NCI-H2107 treated with DMSO at 0.1 percent for 48 hours (cell line): ENCODE results near the gene RAI1.

Experiments used
- DNase-seq: peaks from one replicate; lab custom pipeline; 2025; ENCODE audit not compliant: unreplicated experiment; lab: John Stamatoyannopoulos, UW

Gene RAI1

DNA sequence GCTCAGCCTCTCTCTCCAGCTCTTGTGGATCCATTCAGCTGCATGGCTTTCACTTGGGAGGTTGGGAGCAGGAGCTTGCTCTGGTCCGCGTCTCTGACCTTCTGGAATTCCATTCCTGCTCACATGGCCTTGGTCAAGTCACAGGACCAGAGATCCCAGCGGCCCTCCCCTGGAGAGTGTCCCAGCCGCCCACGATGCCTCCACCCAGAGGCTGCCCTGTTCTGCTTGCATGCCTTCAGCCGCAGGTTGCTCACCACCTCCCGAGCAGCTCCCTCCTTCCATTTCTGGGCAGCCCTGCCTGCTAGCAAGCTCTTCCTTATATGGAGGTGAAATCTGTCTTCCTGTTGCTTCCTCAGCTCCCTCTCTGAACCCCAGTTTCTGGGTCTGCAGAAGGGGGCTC lies 32.6 kb downstream of the RAI1 start:
- no peak for DNase-seq

GRCh38 chr17:17714261-17714866 lies 33.1 kb downstream of the RAI1 start:
- DNase-seq: no peak

- DNase-seq: no peak
Observed at GRCh38 chr17:17714879-17715278, 33.6 kb downstream of the RAI1 start.

DNA sequence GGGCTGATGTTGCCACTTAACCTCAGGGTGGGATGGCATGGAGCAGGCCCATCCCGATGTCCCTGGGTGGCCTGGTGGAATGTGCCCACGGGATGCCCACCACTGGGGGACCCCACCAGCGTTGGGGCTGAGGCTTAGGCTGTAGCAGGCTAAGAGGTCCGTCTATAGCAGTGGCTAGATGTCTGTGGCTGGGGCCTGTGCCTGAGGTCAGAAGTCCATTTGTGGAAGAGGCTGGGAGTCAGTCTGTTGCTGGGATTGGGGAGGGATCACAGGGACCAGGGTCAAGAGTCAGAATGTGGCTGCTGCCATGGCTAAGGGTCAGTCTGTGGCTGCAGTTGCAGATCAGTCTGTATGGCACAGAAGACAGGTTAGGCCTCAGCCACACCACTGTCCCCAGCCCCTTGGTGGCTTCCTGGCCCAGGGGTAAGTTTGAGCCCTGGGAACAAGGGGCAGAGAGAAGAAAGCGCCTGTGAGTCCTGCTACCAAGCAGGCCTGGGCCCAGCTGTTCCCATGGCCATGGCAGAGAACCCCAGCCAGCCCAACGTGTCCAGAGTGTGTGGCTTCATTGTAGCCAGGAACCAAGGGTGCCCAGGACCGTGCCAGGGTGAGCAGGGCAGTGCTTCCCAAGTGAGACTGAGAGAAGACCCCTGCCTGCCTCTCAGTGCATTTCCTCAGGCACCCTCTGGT lies 35.7 kb downstream of the RAI1 start:
- DNase-seq: no peak

- no peak for DNase-seq
Observed at GRCh38 chr17:17718251-17718650, 37.0 kb downstream of the RAI1 start.

- no peak for DNase-seq
Observed at GRCh38 chr17:17719199-17719940, 38.1 kb downstream of the RAI1 start.

DNA sequence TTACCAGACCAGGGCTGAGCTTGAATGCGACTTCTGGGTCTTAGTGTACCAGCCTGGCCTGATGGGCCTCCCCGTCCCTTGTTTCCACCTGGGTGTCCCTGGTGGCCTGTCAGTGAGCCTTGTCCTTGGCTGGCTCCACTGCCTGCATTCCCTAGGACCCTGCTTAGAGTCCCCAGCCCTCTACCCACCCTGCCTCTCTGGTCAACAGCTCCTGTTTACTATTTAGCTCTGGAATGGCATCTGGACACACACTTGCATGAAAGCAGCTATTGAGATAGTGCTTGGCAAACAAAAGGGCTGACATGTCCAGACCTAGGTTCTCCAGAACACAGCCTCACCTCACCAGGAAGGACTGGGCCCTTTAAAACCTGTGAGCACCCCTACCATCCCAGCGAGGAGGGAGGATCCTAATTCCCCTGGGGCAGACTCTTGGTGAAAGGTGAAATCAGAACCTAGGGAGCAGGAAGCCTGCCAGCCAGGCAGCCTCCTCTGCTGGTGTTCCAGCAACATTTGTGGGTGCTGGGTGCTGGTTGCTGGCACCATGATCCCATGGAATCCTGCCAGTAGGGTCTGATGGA lies 38.8 kb downstream of the RAI1 start:
- DNase-seq: no peak

- no peak for DNase-seq
Observed at GRCh38 chr17:17721140-17721668, 39.9 kb downstream of the RAI1 start.

DNA sequence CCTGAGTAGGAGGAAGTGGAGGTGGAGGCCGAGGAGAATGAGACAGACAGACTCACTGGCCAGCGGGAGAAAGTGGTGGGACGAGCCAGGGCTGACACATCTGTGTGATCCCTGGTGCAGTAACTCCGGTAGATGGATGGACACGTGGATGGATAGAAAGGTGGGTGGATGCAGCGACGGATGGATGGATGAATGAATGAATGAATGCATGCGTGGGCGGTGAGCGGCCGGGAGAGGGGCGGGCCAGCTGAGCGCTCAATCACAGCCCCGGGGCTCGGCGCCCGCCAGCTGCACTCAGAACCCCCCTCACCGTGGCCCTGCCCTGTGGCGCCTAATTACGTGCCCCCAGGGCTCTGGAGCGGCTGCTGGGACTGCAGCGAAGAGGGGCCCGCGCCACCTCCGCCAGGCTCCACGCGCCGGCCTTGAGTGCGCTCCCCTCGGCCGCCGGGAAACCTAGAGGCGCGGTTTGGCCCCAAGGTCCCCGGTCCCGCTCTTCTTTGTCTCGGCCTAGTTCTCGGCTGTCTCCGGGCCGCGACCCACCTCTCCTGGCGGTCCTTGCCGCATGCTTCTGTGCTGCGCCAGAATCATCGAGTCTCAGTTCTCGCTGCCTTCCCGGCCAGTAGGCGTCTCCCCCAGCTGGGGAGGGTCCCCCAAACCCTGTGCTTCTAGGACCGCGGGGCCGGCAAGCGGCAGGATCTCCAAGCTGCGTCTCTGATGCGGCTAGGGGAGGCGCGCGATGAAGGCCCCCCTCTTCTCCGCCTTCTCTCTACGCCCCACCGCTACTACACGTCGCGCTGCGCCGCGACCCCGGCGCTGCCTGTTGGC lies 41.0 kb downstream of the RAI1 start:
- no peak for DNase-seq

GRCh38 chr17:17722906-17723353 lies 41.7 kb downstream of the RAI1 start:
- no peak for DNase-seq

DNA sequence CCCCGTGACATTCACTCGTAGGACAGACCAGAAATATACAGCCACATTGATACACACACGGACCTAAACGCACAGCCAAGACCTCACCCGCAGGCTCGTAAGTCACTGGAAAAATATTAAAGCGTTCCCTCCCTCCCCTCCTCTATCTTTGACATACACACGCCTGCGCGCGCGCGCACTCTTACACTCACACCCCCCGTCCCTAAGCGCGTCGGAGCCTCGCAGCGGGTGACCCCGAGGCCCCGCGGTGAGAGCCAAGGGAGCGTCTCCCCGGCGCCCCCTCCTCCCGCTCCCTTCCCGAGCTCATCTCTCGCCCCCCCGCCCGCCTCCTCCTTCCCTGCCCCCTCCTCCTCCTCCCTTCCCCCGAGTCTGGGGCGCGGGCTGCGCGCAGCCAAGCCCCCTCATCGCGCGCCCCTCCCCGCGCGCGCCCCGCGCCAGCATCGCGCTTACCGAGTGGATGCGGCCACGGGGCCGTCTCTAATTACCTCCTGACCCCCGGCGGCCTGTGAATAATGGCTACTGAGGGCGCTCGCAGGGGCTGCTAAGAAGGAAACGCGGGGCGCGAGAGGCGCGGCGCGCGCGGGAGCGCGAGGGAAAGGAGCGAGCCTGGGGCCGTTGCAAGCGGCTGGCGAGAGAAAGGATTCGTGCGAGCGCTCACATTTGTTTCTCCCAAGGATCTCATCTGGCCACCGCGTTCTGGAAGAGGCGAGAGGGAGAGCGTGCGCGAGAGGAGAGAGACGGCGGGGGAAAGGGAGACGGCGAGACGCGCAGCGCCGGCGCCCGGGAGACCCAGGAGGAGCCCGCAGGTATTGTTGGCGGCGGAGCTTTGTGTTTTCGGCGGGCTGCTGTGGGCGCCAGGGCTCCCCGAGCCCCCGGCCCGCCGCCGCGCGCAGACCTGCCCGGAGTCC lies 42.4 kb downstream of the RAI1 start:
- DNase-seq: peak; percentile 22

- DNase-seq: no peak
Observed at GRCh38 chr17:17724307-17725010, 43.2 kb downstream of the RAI1 start.

DNA sequence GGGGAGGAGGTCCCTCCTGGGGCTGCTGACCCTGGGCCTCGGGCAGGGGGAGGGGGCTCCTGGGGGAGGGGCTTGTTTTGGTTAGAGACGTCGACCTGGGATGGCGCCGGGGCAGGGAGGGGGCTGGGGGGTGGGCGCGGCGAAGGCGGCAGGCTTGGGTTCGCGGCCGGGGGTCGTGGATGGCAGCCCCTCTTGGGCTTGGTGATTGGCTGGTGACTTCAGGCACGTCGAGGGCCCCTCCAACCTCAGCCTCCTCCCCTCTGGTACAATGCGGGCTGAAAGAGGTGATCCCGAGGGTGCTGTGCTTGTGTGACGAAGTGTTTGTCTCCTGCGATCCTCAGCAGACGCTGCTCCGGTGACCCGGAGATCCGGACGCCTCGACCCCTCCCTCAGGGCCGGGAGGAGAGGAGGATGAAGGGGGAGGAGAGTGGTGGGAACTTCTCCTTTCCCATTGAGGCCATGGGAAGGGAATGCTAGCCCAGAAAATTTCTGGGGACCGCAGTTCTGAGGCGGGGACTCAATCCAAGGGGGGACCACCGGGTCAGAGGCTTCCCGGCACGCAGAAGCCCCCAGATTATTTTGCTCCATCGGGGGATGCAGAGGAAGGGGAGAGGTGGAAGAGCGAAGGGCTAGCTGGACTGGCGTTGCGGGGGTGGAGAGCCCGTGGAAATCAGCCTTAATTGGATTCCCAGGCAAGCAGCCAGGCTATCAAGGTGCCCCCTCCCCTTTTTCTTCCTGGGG lies 43.9 kb downstream of the RAI1 start:
- DNase-seq: no peak

GRCh38 chr17:17725752-17726457 lies 44.6 kb downstream of the RAI1 start:
- DNase-seq: no peak

- no peak for DNase-seq
Observed at GRCh38 chr17:17726458-17727060, 45.3 kb downstream of the RAI1 start.

DNA sequence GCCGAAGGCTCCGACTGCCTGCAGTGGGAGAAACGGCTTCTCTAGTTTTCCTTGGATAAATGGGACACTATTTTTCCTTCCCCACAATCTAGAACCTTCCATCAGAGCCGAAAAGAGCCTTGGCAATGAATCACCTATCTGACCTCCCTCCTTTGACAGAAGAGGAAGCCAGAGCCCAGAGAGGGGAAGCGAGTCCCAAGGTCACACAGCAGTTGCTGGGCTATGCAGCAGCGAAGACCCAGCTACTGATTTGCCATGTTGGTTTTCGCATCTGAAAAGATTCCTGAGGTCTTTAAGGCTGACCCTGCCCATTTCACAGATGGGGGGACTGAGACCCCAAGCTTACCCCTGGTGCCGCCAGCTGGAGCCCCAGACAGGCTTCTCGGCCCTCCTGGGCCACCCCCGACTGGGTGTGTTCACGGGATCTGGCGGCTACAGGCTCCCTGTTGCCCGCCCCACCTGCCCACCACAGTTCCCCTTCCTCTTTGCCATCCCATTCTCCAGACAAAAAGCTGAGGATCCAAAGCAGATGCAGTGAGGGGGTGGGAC lies 45.9 kb downstream of the RAI1 start:
- no peak for DNase-seq

GRCh38 chr17:17728146-17728545 lies 46.9 kb downstream of the RAI1 start:
- DNase-seq: no peak
